Skeletal muscle tissue (tissue), 4 donors: Measurements from ENCODE around the gene AGAP3. TPM values are rescaled to one million over a fixed set of nuclear protein-coding genes. Genes with fewer than 3 reads are reported as not detected.

ENCODE experiments used
- H3K27ac ChIP-seq: one replicate; pipeline ENCODE4 v1.7.0; 2013; ENCODE audit warnings: mild to moderate bottlenecking, low read depth, low read length, inconsistent platforms
- H3K27me3 ChIP-seq, 3 donors: one replicate each; pipeline ENCODE4 v1.7.0; 2013; ENCODE audit warnings: low read length in 3 of 3; ENCODE audit not compliant: control insufficient read depth in 3 of 3, insufficient read depth in 3 of 3
- H3K36me3 ChIP-seq, 3 donors: one replicate each; pipeline ENCODE4 v1.7.0; 2013; ENCODE audit warnings: low read length in 3 of 3; ENCODE audit not compliant: control insufficient read depth in 3 of 3, insufficient read depth in 3 of 3
- H3K4me1 ChIP-seq, 3 donors: one replicate each; pipeline ENCODE4 v1.7.0; 2013; ENCODE audit warnings: low read length in 3 of 3, mild to moderate bottlenecking in 3 of 3; ENCODE audit not compliant: control insufficient read depth in 3 of 3, insufficient read depth in 3 of 3
- H3K4me3 ChIP-seq, 3 donors: one replicate each; pipeline ENCODE4 v1.7.0; 2013; ENCODE audit warnings: low read length in 3 of 3
- H3K9ac ChIP-seq, 3 donors: one replicate each; pipeline ENCODE4 v1.7.0; 2013; ENCODE audit warnings: low read length in 3 of 3, mild to moderate bottlenecking in 3 of 3, moderate library complexity in 2 of 3, low read depth in 1 of 3
- H3K9me3 ChIP-seq, 3 donors: one replicate each; pipeline ENCODE4 v1.7.0; 2013; ENCODE audit warnings: low read length in 3 of 3; ENCODE audit not compliant: control insufficient read depth in 3 of 3
- total RNA-seq: library from RNA; depleted of rRNA; stranded (reverse); fragments of >200 nt; gene quantifications from one replicate; pipeline ENCODE4 v1.2.3, GENCODE V29; 2014
- donor health status: Osteomylitis.

The AGAP3 gene
- total RNA-seq, 1 donor from 2014 or later: 28.7 TPM

DNA sequence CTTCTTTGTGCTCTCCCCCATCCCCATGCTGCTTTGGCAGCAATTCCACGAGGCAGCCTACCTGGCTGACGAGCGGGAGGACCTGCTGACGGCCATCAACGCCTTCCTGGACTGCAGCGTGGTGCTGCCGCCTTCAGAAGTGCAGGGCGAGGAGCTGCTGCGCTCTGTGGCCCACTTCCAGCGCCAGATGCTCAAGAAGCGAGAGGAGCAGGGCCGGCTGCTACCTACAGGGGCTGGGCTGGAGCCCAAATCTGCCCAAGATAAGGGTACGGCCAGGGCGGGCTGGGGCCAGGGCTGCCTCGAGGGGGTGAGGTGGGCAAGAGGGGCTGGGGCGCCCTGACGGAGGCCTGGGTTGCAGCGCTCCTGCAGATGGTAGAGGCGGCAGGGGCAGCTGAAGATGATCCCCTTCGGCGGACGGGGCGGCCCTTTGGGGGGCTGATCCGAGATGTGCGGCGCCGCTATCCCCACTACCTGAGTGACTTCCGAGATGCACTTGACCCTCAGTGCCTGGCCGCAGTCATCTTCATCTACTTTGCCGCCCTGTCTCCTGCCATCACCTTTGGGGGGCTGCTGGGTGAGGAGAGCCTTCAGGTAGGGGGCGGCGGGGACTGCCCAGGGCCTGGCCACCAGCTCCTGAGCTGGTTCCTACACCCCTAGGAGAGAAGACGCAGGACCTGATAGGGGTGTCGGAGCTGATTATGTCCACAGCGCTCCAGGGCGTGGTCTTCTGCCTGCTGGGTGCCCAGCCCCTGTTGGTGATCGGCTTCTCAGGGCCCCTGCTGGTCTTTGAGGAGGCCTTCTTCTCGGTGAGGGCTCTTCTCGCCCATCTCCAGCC lies 15.0 kb upstream of the AGAP3 start:
- Histone ChIP-seq H3K27ac (no peak overlapping the region), H3K4me1 (no peaks in the 10 kb centered on the region), H3K27me3 (no peaks in the 10 kb centered on the region), H3K36me3 (peaks cover 57 to 72% (median 67%) of the 10 kb centered on the region in 3 donors), H3K9ac (no peak overlapping the region), H3K4me3 (no peak overlapping the region), H3K9me3 (no peaks in the 10 kb centered on the region)

DNA sequence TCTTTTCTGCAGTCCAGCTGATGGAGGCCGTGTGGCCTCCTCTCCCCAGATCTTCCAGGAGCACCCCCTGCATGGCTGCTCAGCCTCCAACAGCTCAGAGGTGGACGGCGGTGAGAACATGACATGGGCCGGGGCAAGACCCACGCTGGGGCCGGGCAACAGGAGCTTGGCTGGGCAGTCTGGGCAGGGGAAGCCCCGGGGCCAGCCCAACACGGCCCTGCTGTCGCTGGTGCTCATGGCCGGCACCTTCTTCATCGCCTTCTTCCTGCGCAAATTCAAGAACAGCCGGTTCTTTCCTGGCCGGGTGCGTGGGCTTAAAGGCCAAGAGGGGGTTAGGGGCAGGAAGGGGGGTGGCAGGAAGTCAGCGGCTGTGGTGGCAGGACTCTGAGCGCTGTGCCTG lies 12.3 kb upstream of the AGAP3 start:
- Histone ChIP-seq H3K36me3 (peaks cover 61 to 65% (median 61%) of the 10 kb centered on the region in 3 donors), H3K9ac (no peak overlapping the region), H3K4me3 (no peak overlapping the region), H3K27me3 (no peaks in the 10 kb centered on the region), H3K9me3 (no peaks in the 10 kb centered on the region), H3K27ac (no peak overlapping the region), H3K4me1 (peaks cover 10 to 12% (median 10%) of the 10 kb centered on the region in 3 donors)

DNA sequence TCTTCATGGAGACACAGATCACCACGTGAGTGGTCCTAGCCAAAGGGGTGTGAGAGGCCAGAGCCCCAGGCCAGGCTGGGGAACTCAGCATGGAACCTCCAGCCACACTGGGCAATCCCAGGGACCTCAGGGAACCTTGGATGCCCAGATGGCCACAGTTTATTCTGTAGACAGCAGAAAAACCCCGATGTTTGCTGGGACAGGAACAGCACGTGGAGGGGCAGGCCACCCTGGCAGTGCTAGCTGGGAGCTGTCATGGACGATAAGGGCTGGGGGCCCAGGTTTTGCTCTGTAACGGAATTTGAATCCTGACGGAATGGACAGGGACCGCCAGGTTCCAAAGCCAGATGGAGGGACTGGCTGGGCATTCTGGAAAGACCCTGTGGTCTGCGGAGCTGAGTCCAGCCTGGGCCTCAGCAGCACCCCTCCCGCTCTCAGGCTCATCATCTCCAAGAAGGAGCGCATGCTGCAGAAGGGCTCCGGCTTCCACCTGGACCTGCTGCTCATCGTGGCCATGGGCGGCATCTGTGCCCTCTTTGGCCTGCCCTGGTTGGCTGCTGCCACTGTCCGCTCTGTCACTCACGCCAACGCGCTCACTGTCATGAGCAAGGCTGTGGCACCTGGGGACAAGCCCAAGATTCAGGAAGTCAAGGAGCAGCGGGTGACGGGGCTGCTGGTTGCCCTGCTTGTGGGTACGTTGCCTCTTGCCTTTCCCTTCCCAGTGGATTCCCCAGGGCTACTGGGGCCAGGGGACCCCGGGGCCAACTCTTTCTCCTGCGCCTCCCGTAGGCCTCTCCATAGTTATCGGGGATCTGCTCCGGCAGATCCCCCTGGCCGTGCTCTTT lies 11.2 kb upstream of the AGAP3 start:
- no peak overlapping the region for H3K4me3 ChIP-seq
- H3K27ac ChIP-seq: no peak overlapping the region
- no peak overlapping the region for H3K9ac ChIP-seq
- no peaks in the 10 kb centered on the region for H3K9me3 ChIP-seq
- peaks cover 20 to 22% (median 21%) of the 10 kb centered on the region in 3 donors for H3K4me1 ChIP-seq
- no peaks in the 10 kb centered on the region for H3K27me3 ChIP-seq
- H3K36me3 ChIP-seq: peaks cover 51 to 56% (median 53%) of the 10 kb centered on the region in 3 donors

DNA sequence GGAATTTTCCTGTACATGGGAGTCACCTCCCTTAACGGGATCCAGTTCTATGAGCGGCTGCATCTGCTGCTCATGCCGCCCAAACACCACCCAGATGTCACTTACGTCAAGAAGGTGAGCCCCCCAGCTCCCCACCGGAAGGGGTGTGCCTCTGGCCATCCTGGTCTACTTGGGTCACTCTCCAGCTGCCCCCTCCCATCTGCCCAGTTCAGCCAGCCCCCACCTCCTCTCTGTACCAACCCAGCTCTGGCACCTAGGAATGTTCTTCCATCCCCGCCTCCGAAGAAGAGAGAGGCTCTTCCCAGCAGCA lies 10.7 kb upstream of the AGAP3 start:
- H3K27ac ChIP-seq: no peak overlapping the region
- no peak overlapping the region for H3K4me3 ChIP-seq
- H3K9ac ChIP-seq: no peak overlapping the region
- no peaks in the 10 kb centered on the region for H3K9me3 ChIP-seq
- H3K4me1 ChIP-seq: peaks cover 21 to 23% (median 23%) of the 10 kb centered on the region in 3 donors
- peaks cover 45 to 50% (median 47%) of the 10 kb centered on the region in 3 donors for H3K36me3 ChIP-seq
- H3K27me3 ChIP-seq: no peaks in the 10 kb centered on the region

DNA sequence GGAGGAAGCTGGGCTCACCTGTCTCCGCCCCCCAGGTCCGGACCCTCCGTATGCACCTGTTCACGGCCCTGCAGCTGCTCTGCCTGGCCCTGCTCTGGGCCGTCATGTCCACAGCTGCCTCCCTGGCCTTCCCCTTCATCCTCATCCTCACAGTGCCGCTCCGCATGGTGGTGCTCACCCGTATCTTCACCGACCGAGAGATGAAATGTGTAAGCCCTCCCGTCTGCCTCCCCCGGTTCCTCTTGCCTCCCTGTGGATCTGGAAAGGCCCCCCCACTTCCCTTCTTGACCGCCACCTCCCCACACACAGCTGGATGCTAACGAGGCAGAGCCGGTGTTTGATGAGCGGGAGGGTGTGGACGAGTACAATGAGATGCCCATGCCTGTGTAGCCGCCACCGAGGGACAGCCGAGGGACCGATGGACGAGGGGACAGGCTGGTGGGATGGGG lies 10.3 kb upstream of the AGAP3 start:
- Histone ChIP-seq H3K9me3 (no peaks in the 10 kb centered on the region), H3K4me1 (peaks cover 21 to 26% (median 25%) of the 10 kb centered on the region in 3 donors), H3K36me3 (peaks cover 41 to 47% (median 43%) of the 10 kb centered on the region in 3 donors), H3K27ac (no peak overlapping the region), H3K9ac (no peak overlapping the region), H3K27me3 (no peaks in the 10 kb centered on the region), H3K4me3 (no peak overlapping the region)

DNA sequence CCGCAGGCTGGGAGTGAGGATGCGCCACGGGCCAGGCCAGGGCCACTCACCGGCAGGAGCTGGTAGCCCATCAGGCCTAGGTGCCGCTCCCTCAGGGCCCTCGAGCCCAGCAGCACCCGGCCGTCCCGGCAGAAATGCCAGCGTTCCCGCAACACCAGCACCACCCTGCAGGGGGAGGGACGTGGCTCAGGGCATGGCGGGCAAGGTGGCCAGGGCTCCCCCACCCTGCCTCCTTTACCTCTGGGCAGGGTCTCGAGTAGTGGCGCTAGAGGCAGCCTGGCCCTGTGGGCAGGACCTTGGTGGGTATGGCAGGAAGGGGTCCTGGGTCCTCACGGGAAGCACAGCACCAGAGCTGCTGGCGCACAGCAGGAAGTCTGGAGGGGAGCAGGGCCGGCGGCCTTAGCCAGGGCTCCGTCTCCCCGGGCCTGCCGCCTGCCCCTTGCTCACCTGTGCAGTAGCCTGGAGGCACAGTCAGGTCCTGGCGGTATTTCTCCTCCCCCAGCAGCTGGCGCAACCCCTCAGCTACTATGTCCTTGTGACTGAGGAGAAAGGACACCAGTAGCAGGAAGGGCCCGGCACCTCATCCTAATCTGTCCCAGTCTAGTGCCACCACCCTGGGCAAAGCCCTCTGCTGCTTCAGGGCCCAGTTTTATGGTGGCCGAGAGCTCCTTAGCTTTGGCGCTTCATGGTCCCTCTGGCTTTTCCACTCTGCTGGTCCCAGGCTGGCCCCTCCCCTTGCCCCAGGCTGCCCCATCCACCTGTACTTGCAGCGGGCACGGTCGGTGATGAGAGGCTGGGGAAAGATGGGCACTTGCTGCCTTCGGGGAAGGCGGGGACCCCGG lies 9.2 kb upstream of the AGAP3 start:
- H3K4me1 ChIP-seq: peaks cover 32 to 36% (median 35%) of the 10 kb centered on the region in 3 donors
- H3K4me3 ChIP-seq: no peak overlapping the region
- no peaks in the 10 kb centered on the region for H3K27me3 ChIP-seq
- H3K9me3 ChIP-seq: no peaks in the 10 kb centered on the region
- no peak overlapping the region for H3K9ac ChIP-seq
- peaks cover 30 to 40% (median 37%) of the 10 kb centered on the region in 3 donors for H3K36me3 ChIP-seq
- no peak overlapping the region for H3K27ac ChIP-seq

DNA sequence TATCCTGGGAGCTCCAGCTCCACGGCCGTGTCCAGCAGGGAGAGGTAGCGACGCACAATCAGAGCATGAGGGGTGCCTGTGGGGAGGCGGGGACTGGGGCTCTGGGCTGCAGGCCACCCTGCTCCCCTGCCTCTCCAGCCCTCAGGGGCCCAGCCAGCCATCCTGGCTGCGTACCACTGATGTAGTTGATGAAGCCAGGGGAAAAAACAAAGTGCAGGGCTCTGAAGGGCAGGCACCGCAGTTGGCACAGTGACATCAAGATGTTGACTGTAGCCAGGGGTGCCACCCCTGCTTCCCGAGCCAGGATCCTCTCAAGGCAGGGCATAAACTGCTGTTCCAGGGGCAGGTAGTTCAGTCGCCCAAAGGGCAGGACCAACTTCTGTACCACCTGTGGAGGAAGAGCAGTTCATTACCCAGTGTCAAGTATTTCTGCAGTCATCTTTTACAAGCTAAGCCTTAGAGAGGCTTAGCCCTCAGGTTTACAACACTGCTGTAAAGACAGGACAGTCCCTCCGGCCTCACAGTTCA lies 8.5 kb upstream of the AGAP3 start:
- no peaks in the 10 kb centered on the region for H3K27me3 ChIP-seq
- no peak overlapping the region for H3K27ac ChIP-seq
- H3K36me3 ChIP-seq: peaks cover 30 to 37% (median 35%) of the 10 kb centered on the region in 3 donors
- H3K9me3 ChIP-seq: no peaks in the 10 kb centered on the region
- peaks cover 39 to 43% (median 42%) of the 10 kb centered on the region in 3 donors for H3K4me1 ChIP-seq
- H3K4me3 ChIP-seq: no peak overlapping the region
- H3K9ac ChIP-seq: no peak overlapping the region

DNA sequence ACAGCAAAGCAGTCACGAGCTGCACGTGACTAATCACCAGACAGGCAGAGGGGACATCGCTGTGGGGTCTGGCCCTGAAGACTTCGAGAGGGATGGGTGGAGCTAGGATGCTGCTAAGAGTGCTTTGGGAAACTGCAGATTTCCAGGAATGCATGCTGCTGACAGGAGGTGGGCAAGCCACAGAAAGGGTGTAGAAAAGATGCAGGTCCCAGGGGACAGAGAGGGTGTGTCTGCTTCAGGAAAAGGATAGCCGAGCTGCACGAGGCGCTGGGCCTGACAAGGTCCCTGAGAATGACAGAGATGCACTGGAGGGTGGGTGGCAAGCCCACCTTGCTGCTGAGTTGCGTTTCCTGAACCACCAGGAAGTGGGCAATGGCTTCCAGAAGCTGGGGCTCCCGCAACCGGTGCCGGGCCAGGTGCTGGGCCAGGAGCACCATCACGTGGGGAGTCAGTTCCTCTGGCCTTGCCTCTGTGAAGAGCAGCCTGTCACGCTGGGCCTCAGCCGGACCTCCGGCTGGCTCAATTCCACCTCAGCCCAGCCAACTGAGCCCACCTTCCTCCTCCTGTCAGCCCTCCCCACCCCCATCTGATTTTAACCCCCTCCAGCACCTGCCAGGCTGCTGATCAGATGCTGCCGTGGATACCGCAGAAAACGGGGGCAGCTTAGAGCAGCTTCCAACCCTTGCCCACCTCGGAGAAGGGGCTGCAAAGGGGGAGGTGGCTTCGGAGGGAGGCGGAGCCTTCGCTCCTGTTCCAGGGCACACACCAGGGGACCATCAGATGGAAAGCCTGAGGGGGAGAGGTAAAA lies 7.8 kb upstream of the AGAP3 start:
- Histone ChIP-seq H3K4me1 (peaks cover 39 to 44% (median 42%) of the 10 kb centered on the region in 3 donors), H3K36me3 (peaks cover 30 to 37% (median 35%) of the 10 kb centered on the region in 3 donors), H3K27me3 (no peaks in the 10 kb centered on the region), H3K27ac (peak overlapping the region; percentile 12), H3K9me3 (no peaks in the 10 kb centered on the region), H3K9ac (peak overlapping the region in 2 of 3 donors; percentile 45 to 91), H3K4me3 (no peak overlapping the region)
